Breast epithelium (tissue), 3 donors: ENCODE data around the gene PPFIA1.

Source experiments
- CTCF ChIP-seq, 3 donors: fragments of 450-650 bp; IDR thresholded peaks; one replicate each; pipeline ENCODE4 v1.5.1; 2016 to 2017; ENCODE audit warnings: antibody characterized with exemption in 3 of 3, mild to moderate bottlenecking in 3 of 3, moderate library complexity in 3 of 3
- POLR2A ChIP-seq: fragments of 450-650 bp; IDR thresholded peaks from one replicate; pipeline ENCODE4 v1.6.1; 2016; ENCODE audit warnings: antibody characterized with exemption, mild to moderate bottlenecking, moderate library complexity
- POLR2AphosphoS5 ChIP-seq, 3 donors: sonication (generic); formaldehyde crosslinking; IDR thresholded peaks; one replicate each; pipeline ENCODE4 v1.6.1; 2017; ENCODE audit warnings: antibody characterized with exemption in 3 of 3

- TF ChIP-seq CTCF (IDR thresholded peaks at IDR 0.05) (no peak), POLR2A (no peak), POLR2AphosphoS5 (IDR thresholded peaks at IDR 0.05) (no peak)
Measured at GRCh38 chr11:70433526-70433925, 163.0 kb downstream of the PPFIA1 start.
